SK-N-SH (cell line): ENCODE results near the gene MOGAT3. TPM values are rescaled to one million over a fixed set of nuclear protein-coding genes. Genes with fewer than 3 reads are reported as not detected.

Source experiments
- CTCF ChIA-PET: fragments of 300-600, 350-600 bp; formaldehyde crosslinking; extraction: SDS; loops from one replicate; lab custom pipeline; 2021; lab: Yijun Ruan, JAX
- POLR2A ChIA-PET: fragments of 350-600 bp; sonication (Branson Sonifier 250); formaldehyde crosslinking; extraction: SDS; loops from one replicate; lab custom pipeline; 2020; ENCODE audit warnings: antibody characterized with exemption, inconsistent platforms; lab: Yijun Ruan, JAX
- DNase-seq: peaks from one replicate; pipeline ENCODE4 v3.0.0; 2012
- H2AFZ ChIP-seq: fragments of 200-600 bp; sonication (generic); 2 replicates; pipeline ENCODE4 v1.8.1; 2016; ENCODE audit warnings: antibody characterized with exemption, mild to moderate bottlenecking, low read depth
- H3F3A ChIP-seq: fragments of 200-600 bp; sonication (generic); replicated peaks from 2 replicates; pipeline ENCODE3; 2016; ENCODE audit warnings: antibody characterized with exemption, mild to moderate bottlenecking; ENCODE audit not compliant: insufficient read depth
- H3K27ac ChIP-seq, 2 experiments: fragments of 200-500 bp in 1 of 2; fragments of 200-600 bp in 1 of 2; sonication (Bioruptor generic) in 1 of 2; sonication (generic), shearing (Covaris generic) in 1 of 2; 2 replicates each; pipeline versions ENCODE4 v1.5.1 to v1.6.1; 2014 to 2016; ENCODE audit warnings: low read depth in 2 of 2, inconsistent platforms in 1 of 2, low read length in 1 of 2, mild to moderate bottlenecking in 1 of 2, mixed read lengths in 1 of 2
- H3K27me3 ChIP-seq: fragments of 200-600 bp; sonication (generic), shearing (Covaris generic); 2 replicates; pipeline ENCODE4 v1.6.1; 2016; ENCODE audit warnings: mixed run types; ENCODE audit not compliant: insufficient read depth
- H3K36me3 ChIP-seq, 2 experiments: fragments of 200-500 bp in 1 of 2; fragments of 200-600 bp in 1 of 2; sonication (Bioruptor generic) in 1 of 2; sonication (generic) in 1 of 2; replicated peaks in 1 of 2; 2 replicates each; pipeline versions ENCODE3 to v1.5.1; 2014 to 2016; ENCODE audit warnings: low read length in 1 of 2, mild to moderate bottlenecking in 1 of 2; ENCODE audit not compliant: insufficient read depth in 2 of 2, control insufficient read depth in 1 of 2
- H3K4me1 ChIP-seq, 2 experiments: fragments of 200-500 bp in 1 of 2; fragments of 200-600 bp in 1 of 2; sonication (Bioruptor generic) in 1 of 2; sonication (generic), shearing (Covaris generic) in 1 of 2; 2 replicates each; pipeline versions ENCODE4 v1.5.1 to v1.6.1; 2014 to 2016; ENCODE audit warnings: low read depth in 1 of 2, low read length in 1 of 2, mixed run types in 1 of 2; ENCODE audit not compliant: insufficient read depth in 2 of 2, control insufficient read depth in 1 of 2
- H3K4me2 ChIP-seq: fragments of 200-600 bp; sonication (generic), shearing (Covaris generic); 2 replicates; pipeline ENCODE4 v1.6.1; 2017; ENCODE audit warnings: mixed run types
- H3K4me3 ChIP-seq, 2 experiments: fragments of 200-500 bp in 1 of 2; fragments of 200-600 bp in 1 of 2; sonication (Bioruptor generic) in 1 of 2; sonication (generic), shearing (Covaris generic) in 1 of 2; 2 replicates each; pipeline versions ENCODE4 v1.5.1 to v1.8.1; 2014 to 2016; ENCODE audit warnings: low read depth in 2 of 2, inconsistent platforms in 1 of 2, low read length in 1 of 2, mild to moderate bottlenecking in 1 of 2, mixed read lengths in 1 of 2, moderate library complexity in 1 of 2
- H3K79me2 ChIP-seq: fragments of 200-600 bp; sonication (generic); 2 replicates; pipeline ENCODE4 v1.8.1; 2017; ENCODE audit warnings: mild to moderate bottlenecking; ENCODE audit not compliant: insufficient read depth
- H3K9ac ChIP-seq: fragments of 200-600 bp; sonication (generic); 2 replicates; pipeline ENCODE4 v1.6.1; 2017; ENCODE audit warnings: mixed run types
- H3K9me2 ChIP-seq: fragments of 200-600 bp; sonication (generic); 2 replicates; pipeline ENCODE4 v1.6.1; 2017; ENCODE audit warnings: mixed run types
- H3K9me3 ChIP-seq: fragments of 200-600 bp; sonication (generic); 2 replicates; pipeline ENCODE4 v1.6.1; 2017; ENCODE audit warnings: mixed run types, mild to moderate bottlenecking, moderate library complexity
- H4K20me1 ChIP-seq: fragments of 200-600 bp; sonication (generic); 2 replicates; pipeline ENCODE4 v1.6.1; 2017; ENCODE audit warnings: mild to moderate bottlenecking, mixed run types; ENCODE audit not compliant: insufficient read depth
- CTCF ChIP-seq: fragments of 200-600 bp; sonication (generic); IDR thresholded peaks from 2 replicates; pipeline ENCODE4 v1.6.1; 2017; ENCODE audit warnings: antibody characterized with exemption, mild to moderate bottlenecking, moderate library complexity
- EZH2phosphoT487 ChIP-seq: fragments of 200-600 bp; sonication (generic); IDR thresholded peaks from 2 replicates; pipeline ENCODE4 v1.6.1; 2017; ENCODE audit warnings: low read depth, mixed run types, mild to moderate bottlenecking, antibody characterized with exemption, moderate library complexity, borderline replicate concordance
- FOSL2 ChIP-seq: IDR thresholded peaks from 2 replicates; pipeline ENCODE4 v1.4.0; 2012; ENCODE audit warnings: low read depth, mild to moderate bottlenecking, moderate library complexity, borderline replicate concordance
- FOXJ3 ChIP-seq: sonication (generic); formaldehyde crosslinking; IDR thresholded peaks from 2 replicates; pipeline ENCODE4 v1.5.1; 2020; ENCODE audit warnings: mild to moderate bottlenecking, missing genetic modification reagents
- FOXM1 ChIP-seq: IDR thresholded peaks from 2 replicates; pipeline ENCODE4 v1.4.0; 2012; ENCODE audit warnings: low read depth, mild to moderate bottlenecking
- GABPA ChIP-seq: IDR thresholded peaks from 2 replicates; pipeline ENCODE4 v1.4.0; 2012; ENCODE audit warnings: low read depth, mild to moderate bottlenecking
- GATA2 ChIP-seq: sonication (generic); formaldehyde crosslinking; IDR thresholded peaks from 2 replicates; pipeline ENCODE4 v1.5.0; 2020; ENCODE audit warnings: mild to moderate bottlenecking, missing genetic modification reagents
- JUND ChIP-seq: IDR thresholded peaks from 2 replicates; pipeline ENCODE4 v1.4.0; 2012
- RAD21 ChIP-seq: IDR thresholded peaks from 2 replicates; pipeline ENCODE4 v1.6.1; 2012; ENCODE audit warnings: mild to moderate bottlenecking, low read length
- RFX5 ChIP-seq: IDR thresholded peaks from 2 replicates; pipeline ENCODE4 v1.6.1; 2012; ENCODE audit warnings: mild to moderate bottlenecking, improper control_type of control experiment, low read length
- SIN3A ChIP-seq: IDR thresholded peaks from 2 replicates; pipeline ENCODE4 v1.6.1; 2012; ENCODE audit warnings: low read depth, mild to moderate bottlenecking, low read length, moderate library complexity, borderline replicate concordance
- SMC3 ChIP-seq: IDR thresholded peaks from 2 replicates; pipeline ENCODE4 v1.6.1; 2012; ENCODE audit warnings: low read depth, low read length, improper control_type of control experiment
- TAF1 ChIP-seq: IDR thresholded peaks from 2 replicates; pipeline ENCODE4 v1.6.1; 2012; ENCODE audit warnings: low read depth, mild to moderate bottlenecking, low read length, moderate library complexity, borderline replicate concordance
- USF2 ChIP-seq: fragments of 150-350 bp; IDR thresholded peaks from 2 replicates; pipeline ENCODE4 v1.6.1; 2017; ENCODE audit warnings: antibody characterized with exemption, low read length, low read depth, borderline replicate concordance
- YY1 ChIP-seq: IDR thresholded peaks from 2 replicates; pipeline ENCODE4 v1.4.0; 2012; ENCODE audit warnings: low read depth, mild to moderate bottlenecking
- WGBS: methylation state at CpG from one replicate; pipeline ENCODE4 v1.1.6; 2017; ENCODE audit warnings: low lambda C conversion rate; 5-methylcytosine and 5-hydroxymethylcytosine counted together
- polyA plus RNA-seq, 3 experiments: library from polyadenylated mRNA; depleted of rRNA; stranded (reverse); fragments of >200 nt; gene quantifications; 2 replicates each; pipeline ENCODE4 v1.2.3, GENCODE V29; 2012
- TF ChIP-seq, protein P1 (sequence below): fragments of 150-350 bp; IDR thresholded peaks from 2 replicates; pipeline ENCODE4 v1.6.1; 2016; ENCODE audit warnings: mild to moderate bottlenecking, low read depth, low read length

The MOGAT3 gene
- polyA plus RNA-seq, 1 of the 3 experiments (the other 2 are of a cell fraction), result not detected

DNA sequence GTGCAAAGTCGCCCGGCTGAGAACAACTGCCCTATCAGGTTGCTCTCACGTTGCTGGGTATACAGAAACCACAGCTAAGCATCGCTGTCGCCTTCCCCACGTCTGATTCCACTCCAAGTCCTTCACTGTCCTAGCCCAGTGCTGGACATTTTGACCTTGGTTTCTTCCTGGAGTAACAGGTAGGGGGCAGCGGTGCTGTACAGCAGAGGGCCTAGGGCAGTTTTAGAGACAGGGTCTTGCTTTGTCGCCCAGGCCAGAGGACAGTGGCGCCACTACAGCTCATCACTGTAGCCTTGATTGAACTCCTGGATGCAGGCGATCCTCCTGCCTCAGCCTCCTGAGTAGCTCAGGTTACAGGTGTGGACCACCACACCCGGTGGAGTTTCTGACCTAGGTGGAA is 34.2 kb upstream of the MOGAT3 start:
- H3K36me3 ChIP-seq, result peaks cover 7 to 39% of the 10 kb centered on the region in 2 experiments
- no peaks in the 10 kb centered on the region for H3K79me2 ChIP-seq
- H3K4me1 ChIP-seq, result peaks cover 0 to 5% of the 10 kb centered on the region in 2 experiments; a peak in 1 of 4 replicates
- no peak overlapping the region for H3K4me3 ChIP-seq
- no peak overlapping the region for H3K9ac ChIP-seq
- no peaks in the 10 kb centered on the region for H3K9me3 ChIP-seq
- TF ChIP-seq CTCF (peak; percentile 61), USF2 (no peak), FOXJ3 (CRISPR knock-in tag) (no peak), RAD21 (peak; percentile 42)
- H3K9me2 ChIP-seq, result no peaks in the 10 kb centered on the region
- no peak overlapping the region for H2AFZ ChIP-seq
- WGBS, result 87% methylated on average over 11 of the region's 11 CpGs
- H3F3A ChIP-seq, result peaks cover 6% of the 10 kb centered on the region
- H3K27me3 ChIP-seq, result no peaks in the 10 kb centered on the region
- CTCF ChIA-PET, result interaction anchor here (0.6 to 4.7 kb wide), 15 partner anchors 9 to 307 kb away, joined by 3 to 30 read pairs (median 4); partner anchors contain the start of genes PLOD3 and ZNHIT1
- H4K20me1 ChIP-seq, result no peaks in the 10 kb centered on the region
- DNase-seq, result peak; percentile 71
- POLR2A ChIA-PET, result interaction anchor here (0.7 to 3.4 kb wide), 4 partner anchors 9 to 17 kb away, joined by 3 to 15 read pairs (median 4); partner anchors contain the start of gene ZNHIT1
- H3K27ac ChIP-seq, result no peak overlapping the region
- H3K4me2 ChIP-seq, result no peak overlapping the region

DNA sequence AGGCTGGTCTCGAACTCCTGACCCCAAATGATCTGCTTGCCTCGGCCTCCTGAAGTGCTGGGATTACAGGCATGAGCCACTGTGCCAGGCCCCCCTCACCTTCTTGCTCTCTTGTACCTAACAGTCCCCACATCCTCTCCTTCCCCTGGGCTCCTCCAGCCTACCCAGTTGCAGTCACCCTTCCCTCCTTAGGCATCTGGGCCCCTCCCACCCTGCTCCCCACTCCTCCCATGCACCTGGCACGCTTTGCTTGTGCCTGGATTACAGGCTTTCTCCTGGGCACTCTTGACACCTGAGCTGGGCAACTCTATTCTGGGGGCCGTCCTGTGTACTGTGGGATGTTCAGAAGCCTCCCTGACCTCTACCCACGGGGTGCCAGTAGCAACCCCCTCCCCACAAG is 33.8 kb upstream of the MOGAT3 start:
- H3K4me3 ChIP-seq, result no peak overlapping the region
- no peak overlapping the region for H3K4me2 ChIP-seq
- H3K79me2 ChIP-seq, result no peaks in the 10 kb centered on the region
- H4K20me1 ChIP-seq, result no peaks in the 10 kb centered on the region
- ChIA-PET CTCF (interaction anchor here (0.6 to 4.7 kb wide), 15 partner anchors 9 to 308 kb away, joined by 3 to 30 read pairs (median 4); partner anchors contain the start of genes PLOD3 and ZNHIT1), POLR2A (interaction anchor here (0.6 to 3.4 kb wide), 5 partner anchors 9 to 1033 kb away, joined by 3 to 15 read pairs (median 3); partner anchors contain the start of gene ZNHIT1)
- H2AFZ ChIP-seq, result no peak overlapping the region
- H3K9ac ChIP-seq, result no peak overlapping the region
- peaks cover 0 to 5% of the 10 kb centered on the region in 2 experiments; a peak in 1 of 4 replicates for H3K4me1 ChIP-seq
- peaks cover 6% of the 10 kb centered on the region for H3F3A ChIP-seq
- 94% methylated on average over 5 of the region's 5 CpGs for WGBS
- H3K27ac ChIP-seq, result no peak overlapping the region
- peak; percentile 41 for DNase-seq
- H3K27me3 ChIP-seq, result no peaks in the 10 kb centered on the region
- peaks cover 7 to 36% of the 10 kb centered on the region in 2 experiments for H3K36me3 ChIP-seq
- no peaks in the 10 kb centered on the region for H3K9me3 ChIP-seq
- no peaks in the 10 kb centered on the region for H3K9me2 ChIP-seq
- TF ChIP-seq SMC3 (no peak), GABPA (no peak), JUND (no peak), USF2 (no peak), TAF1 (no peak), FOSL2 (no peak), CTCF (no peak), FOXM1 (no peak), GATA2 (CRISPR knock-in tag) (no peak), SIN3A (no peak), YY1 (no peak), EZH2phosphoT487 (no peak), RAD21 (no peak), RFX5 (no peak)
- TF ChIP-seq, protein P1, sequence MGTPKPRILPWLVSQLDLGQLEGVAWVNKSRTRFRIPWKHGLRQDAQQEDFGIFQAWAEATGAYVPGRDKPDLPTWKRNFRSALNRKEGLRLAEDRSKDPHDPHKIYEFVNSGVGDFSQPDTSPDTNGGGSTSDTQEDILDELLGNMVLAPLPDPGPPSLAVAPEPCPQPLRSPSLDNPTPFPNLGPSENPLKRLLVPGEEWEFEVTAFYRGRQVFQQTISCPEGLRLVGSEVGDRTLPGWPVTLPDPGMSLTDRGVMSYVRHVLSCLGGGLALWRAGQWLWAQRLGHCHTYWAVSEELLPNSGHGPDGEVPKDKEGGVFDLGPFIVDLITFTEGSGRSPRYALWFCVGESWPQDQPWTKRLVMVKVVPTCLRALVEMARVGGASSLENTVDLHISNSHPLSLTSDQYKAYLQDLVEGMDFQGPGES, result no peak
